Suprapubic skin (tissue), 4 donors: ENCODE data around the gene GAB3. TPM values are rescaled to one million over a fixed set of nuclear protein-coding genes. Genes with fewer than 3 reads are reported as not detected.

Experiments
- DNase-seq, 2 donors: peaks; one replicate each; pipeline ENCODE4 v3.0.0-alpha.2; 2019; ENCODE audit warnings: low spot score in 2 of 2
- H3K27ac ChIP-seq: fragments of 200-600 bp; sonication (generic); one replicate; pipeline ENCODE4 v1.5.1; 2019
- H3K27me3 ChIP-seq: fragments of 200-600 bp; sonication (generic); one replicate; pipeline ENCODE4 v1.5.1; 2019
- H3K36me3 ChIP-seq: fragments of 200-600 bp; sonication (generic); one replicate; pipeline ENCODE4 v1.5.1; 2019
- H3K4me1 ChIP-seq: fragments of 200-600 bp; sonication (generic); one replicate; pipeline ENCODE4 v1.5.1; 2019
- H3K4me3 ChIP-seq: fragments of 200-600 bp; sonication (generic); one replicate; pipeline ENCODE4 v1.5.1; 2019; ENCODE audit warnings: mild to moderate bottlenecking
- H3K9me3 ChIP-seq: fragments of 200-600 bp; sonication (generic); one replicate; pipeline ENCODE4 v1.5.1; 2019
- EP300 ChIP-seq: sonication (generic); formaldehyde crosslinking; IDR thresholded peaks from one replicate; pipeline ENCODE4 v1.6.1; 2017; ENCODE audit warnings: antibody characterized with exemption
- POLR2A ChIP-seq, 2 donors: fragments of 450-650 bp; IDR thresholded peaks; one replicate each; pipeline ENCODE4 v1.6.1; 2017; ENCODE audit warnings: antibody characterized with exemption in 2 of 2, mild to moderate bottlenecking in 2 of 2, moderate library complexity in 2 of 2
- POLR2AphosphoS5 ChIP-seq, 3 donors: sonication (generic); formaldehyde crosslinking; IDR thresholded peaks; one replicate each; pipeline ENCODE4 v1.6.1; 2017; ENCODE audit warnings: antibody characterized with exemption in 3 of 3
- WGBS: methylation state at CpG from one replicate; pipeline ENCODE4 v1.1.5; 2018; 5-methylcytosine and 5-hydroxymethylcytosine counted together
- total RNA-seq, 4 donors: library from RNA; depleted of rRNA; stranded (reverse); fragments of >200 nt; gene quantifications; one replicate each; pipeline ENCODE4 v1.1.0, GENCODE V29; 2016
- TF ChIP-seq, protein P1 (sequence below), 2 donors: fragments of 200-600 bp in 1 of 2; fragments of 450-650 bp in 1 of 2; sonication (generic) in 1 of 2; IDR thresholded peaks; one replicate each; pipeline ENCODE4 v1.5.1; 2016 to 2019; ENCODE audit warnings: antibody characterized with exemption in 2 of 2, mild to moderate bottlenecking in 1 of 2, moderate library complexity in 1 of 2

Gene GAB3
- total RNA-seq, 4 donors from 2014 or later: 0.65 to 2.7 (median 1.6) TPM

DNA sequence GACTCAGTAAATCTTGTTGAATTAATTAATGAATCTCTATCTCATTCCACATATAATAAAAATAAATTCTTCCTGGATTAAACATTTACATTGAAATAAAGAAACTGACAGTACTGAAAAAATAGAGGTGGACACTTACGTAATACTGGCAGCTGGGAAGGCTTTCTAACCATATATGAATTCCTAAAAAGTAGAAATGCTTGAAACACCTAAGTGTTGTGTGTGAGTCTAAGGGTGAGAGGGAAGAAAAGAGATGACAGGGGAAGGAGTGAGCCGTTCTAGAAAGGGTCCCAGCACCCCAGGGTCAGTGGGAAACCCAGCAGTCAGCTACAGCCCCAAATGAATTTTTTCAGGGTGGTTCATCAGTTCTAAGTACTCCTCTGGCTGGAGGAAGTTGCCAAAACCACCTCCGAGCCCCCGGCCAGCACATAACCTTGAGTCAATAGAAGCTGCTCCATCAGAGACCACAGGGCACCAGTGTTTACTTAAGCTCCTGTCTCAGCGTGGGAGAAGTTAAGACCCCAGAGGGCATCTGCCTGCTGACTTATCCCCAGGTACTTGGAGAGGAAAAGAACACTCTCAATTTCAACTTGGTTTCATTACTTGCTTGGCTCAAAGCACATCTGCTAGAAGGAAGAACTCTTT, 18.3 kb downstream of the GAB3 start:
- H3K36me3 ChIP-seq: no peaks in the 10 kb centered on the region
- H3K9me3 ChIP-seq: no peaks in the 10 kb centered on the region
- peaks cover 44% of the 10 kb centered on the region for H3K4me1 ChIP-seq
- DNase-seq: no peak
- no peaks in the 10 kb centered on the region for H3K27me3 ChIP-seq
- H3K27ac ChIP-seq: no peak overlapping the region
- 57% methylated on average over 5 of the region's 5 CpGs for WGBS
- H3K4me3 ChIP-seq: no peak overlapping the region
- TF ChIP-seq POLR2AphosphoS5 (IDR thresholded peaks at IDR 0.05): no peak
- TF ChIP-seq POLR2A (IDR thresholded peaks at IDR 0.05): no peak
- TF ChIP-seq EP300: no peak
- TF ChIP-seq, protein P1, sequence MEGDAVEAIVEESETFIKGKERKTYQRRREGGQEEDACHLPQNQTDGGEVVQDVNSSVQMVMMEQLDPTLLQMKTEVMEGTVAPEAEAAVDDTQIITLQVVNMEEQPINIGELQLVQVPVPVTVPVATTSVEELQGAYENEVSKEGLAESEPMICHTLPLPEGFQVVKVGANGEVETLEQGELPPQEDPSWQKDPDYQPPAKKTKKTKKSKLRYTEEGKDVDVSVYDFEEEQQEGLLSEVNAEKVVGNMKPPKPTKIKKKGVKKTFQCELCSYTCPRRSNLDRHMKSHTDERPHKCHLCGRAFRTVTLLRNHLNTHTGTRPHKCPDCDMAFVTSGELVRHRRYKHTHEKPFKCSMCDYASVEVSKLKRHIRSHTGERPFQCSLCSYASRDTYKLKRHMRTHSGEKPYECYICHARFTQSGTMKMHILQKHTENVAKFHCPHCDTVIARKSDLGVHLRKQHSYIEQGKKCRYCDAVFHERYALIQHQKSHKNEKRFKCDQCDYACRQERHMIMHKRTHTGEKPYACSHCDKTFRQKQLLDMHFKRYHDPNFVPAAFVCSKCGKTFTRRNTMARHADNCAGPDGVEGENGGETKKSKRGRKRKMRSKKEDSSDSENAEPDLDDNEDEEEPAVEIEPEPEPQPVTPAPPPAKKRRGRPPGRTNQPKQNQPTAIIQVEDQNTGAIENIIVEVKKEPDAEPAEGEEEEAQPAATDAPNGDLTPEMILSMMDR (IDR thresholded peaks at IDR 0.05): no peak

GRCh38 chrX:154731881-154732280, 19.0 kb downstream of the GAB3 start:
- peaks cover 43% of the 10 kb centered on the region for H3K4me1 ChIP-seq
- DNase-seq: no peak

GRCh38 chrX:154731184-154731583, 19.7 kb downstream of the GAB3 start:
- no peak overlapping the region for H3K4me3 ChIP-seq
- TF ChIP-seq POLR2A (IDR thresholded peaks at IDR 0.05) (no peak), EP300 (no peak), POLR2AphosphoS5 (IDR thresholded peaks at IDR 0.05) (no peak)
- TF ChIP-seq, protein P1 (IDR thresholded peaks at IDR 0.05): no peak
- no peaks in the 10 kb centered on the region for H3K9me3 ChIP-seq
- no peaks in the 10 kb centered on the region for H3K36me3 ChIP-seq
- WGBS: 83% methylated on average over 5 of the region's 5 CpGs
- no peak for DNase-seq
- H3K27ac ChIP-seq: no peak overlapping the region
- peaks cover 43% of the 10 kb centered on the region for H3K4me1 ChIP-seq
- no peaks in the 10 kb centered on the region for H3K27me3 ChIP-seq

More at GRCh38 chrX:154731881-154732280, 19.0 kb downstream of the GAB3 start:
- Histone ChIP-seq H3K27ac (no peak overlapping the region), H3K27me3 (no peaks in the 10 kb centered on the region), H3K36me3 (no peaks in the 10 kb centered on the region), H3K4me3 (no peak overlapping the region), H3K9me3 (no peaks in the 10 kb centered on the region)
- no peak for TF ChIP-seq POLR2A (IDR thresholded peaks at IDR 0.05)
- TF ChIP-seq, protein P1 (IDR thresholded peaks at IDR 0.05): no peak
- TF ChIP-seq POLR2AphosphoS5 (IDR thresholded peaks at IDR 0.05): no peak
- no peak for TF ChIP-seq EP300
- WGBS: 83% methylated on average over 7 of the region's 7 CpGs

- TF ChIP-seq, protein P1 (IDR thresholded peaks at IDR 0.05): no peak
- H3K4me3 ChIP-seq: no peak overlapping the region
- WGBS: 42% methylated on average over 6 of the region's 6 CpGs
- no peaks in the 10 kb centered on the region for H3K36me3 ChIP-seq
- H3K4me1 ChIP-seq: peaks cover 41% of the 10 kb centered on the region
- H3K27ac ChIP-seq: peak overlapping the region; percentile 24
- H3K27me3 ChIP-seq: no peaks in the 10 kb centered on the region
- H3K9me3 ChIP-seq: no peaks in the 10 kb centered on the region
- peak in 1 of 2 donors; percentile 69 for DNase-seq
Observed at GRCh38 chrX:154730253-154730891, 20.5 kb downstream of the GAB3 start.

DNA sequence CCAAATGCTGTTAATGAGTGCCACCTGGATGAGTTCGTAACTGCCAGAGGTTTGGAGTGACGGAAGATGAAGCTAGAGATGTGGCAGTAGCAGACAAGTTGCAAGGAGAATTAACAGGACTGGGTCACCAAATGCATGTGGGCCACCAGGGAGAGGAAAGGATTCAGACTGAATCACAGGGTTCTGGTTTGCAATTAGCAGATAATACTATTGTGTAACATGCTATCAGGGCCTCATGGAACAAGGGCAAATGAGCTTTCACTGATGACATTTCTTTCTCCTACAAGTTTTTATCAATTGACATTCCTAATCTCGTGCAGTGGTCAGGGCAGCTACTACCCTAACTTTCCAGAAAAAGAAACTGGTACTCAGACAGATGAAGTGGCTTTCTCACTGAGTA, 21.4 kb downstream of the GAB3 start:
- H3K27me3 ChIP-seq: no peaks in the 10 kb centered on the region
- no peaks in the 10 kb centered on the region for H3K36me3 ChIP-seq
- WGBS: 76% methylated on average over 3 of the region's 3 CpGs
- peaks cover 34% of the 10 kb centered on the region for H3K4me1 ChIP-seq
- TF ChIP-seq POLR2A (IDR thresholded peaks at IDR 0.05) (no peak), POLR2AphosphoS5 (IDR thresholded peaks at IDR 0.05) (no peak), EP300 (no peak)
- TF ChIP-seq, protein P1 (IDR thresholded peaks at IDR 0.05): no peak
- H3K4me3 ChIP-seq: no peak overlapping the region
- H3K9me3 ChIP-seq: no peaks in the 10 kb centered on the region
- no peak for DNase-seq
- H3K27ac ChIP-seq: no peak overlapping the region
